HL-60 (cell line): ENCODE measurements around the gene CFTR.

Experiments
- DNase-seq, 2 experiments: peaks; one replicate each; pipeline ENCODE4 v3.0.0-alpha.2; 2010 to 2020; ENCODE audit warnings: low read depth in 1 of 2, low spot score in 1 of 2
- H3K27ac ChIP-seq: fragments of 250-450 bp; sonication (Bioruptor Pico); replicated peaks from 2 replicates; pipeline ENCODE4 v1.5.1; 2020; ENCODE audit warnings: mild to moderate bottlenecking, moderate library complexity
- H3K27me3 ChIP-seq: fragments of 250-450 bp; sonication (Bioruptor Pico); 2 replicates; pipeline ENCODE4 v1.5.1; 2021; ENCODE audit warnings: mild to moderate bottlenecking, moderate library complexity; ENCODE audit not compliant: insufficient read depth, poor library complexity, severe bottlenecking
- H3K4me3 ChIP-seq: replicated peaks from 2 replicates; pipeline ENCODE4 v1.5.1; 2011; ENCODE audit warnings: mild to moderate bottlenecking, control low read depth, low read length; ENCODE audit not compliant: insufficient read depth
- CTCF ChIP-seq: IDR thresholded peaks from one replicate; pipeline ENCODE4 v1.5.1; 2011; ENCODE audit warnings: low read length, control low read depth, inconsistent platforms; ENCODE audit not compliant: insufficient read depth
- GABPA ChIP-seq: IDR thresholded peaks from 2 replicates; pipeline ENCODE4 v1.6.1; 2012; ENCODE audit warnings: low read depth
- POLR2AphosphoS5 ChIP-seq: IDR thresholded peaks from 2 replicates; pipeline ENCODE4 v1.6.1; 2012; ENCODE audit warnings: low read depth
- REST ChIP-seq: IDR thresholded peaks from 2 replicates; pipeline ENCODE4 v1.6.1; 2012; ENCODE audit warnings: low read depth; ENCODE audit not compliant: insufficient replicate concordance
- SPI1 ChIP-seq: IDR thresholded peaks from 2 replicates; pipeline ENCODE4 v1.6.1; 2012; ENCODE audit warnings: low read depth, mild to moderate bottlenecking, borderline replicate concordance

Gene CFTR

GRCh38 chr7:117640465-117640864 is 160.6 kb downstream of the CFTR start:
- Histone ChIP-seq H3K27me3 (no peaks in the 10 kb centered on the region), H3K4me3 (no peak overlapping the region), H3K27ac (no peak overlapping the region)
- DNase-seq, result no peak
- no peak for TF ChIP-seq SPI1
- TF ChIP-seq POLR2AphosphoS5, result no peak
- TF ChIP-seq GABPA, result no peak
- no peak for TF ChIP-seq CTCF
- no peak for TF ChIP-seq REST

- Histone ChIP-seq H3K27ac (no peak overlapping the region), H3K27me3 (no peaks in the 10 kb centered on the region), H3K4me3 (no peak overlapping the region)
- TF ChIP-seq GABPA (no peak), REST (no peak), CTCF (no peak), SPI1 (no peak), POLR2AphosphoS5 (no peak)
- DNase-seq, result no peak
Observed at GRCh38 chr7:117645481-117646165, 165.8 kb downstream of the CFTR start.

- TF ChIP-seq REST, result no peak
- TF ChIP-seq GABPA, result no peak
- TF ChIP-seq CTCF, result no peak
- TF ChIP-seq POLR2AphosphoS5, result no peak
- TF ChIP-seq SPI1, result no peak
- no peak overlapping the region for H3K4me3 ChIP-seq
- no peaks in the 10 kb centered on the region for H3K27me3 ChIP-seq
- no peak overlapping the region for H3K27ac ChIP-seq
- no peak for DNase-seq
Observed at GRCh38 chr7:117648203-117648866, 168.5 kb downstream of the CFTR start.
